Esophagus squamous epithelium (tissue), 5 donors: ENCODE results near the gene TMEM80. TPM values are rescaled to one million over a fixed set of nuclear protein-coding genes. Genes with fewer than 3 reads are reported as not detected.

ENCODE experiments used
- DNase-seq: peaks from one replicate; lab custom pipeline; 2025; lab: John Stamatoyannopoulos, UW
- H3K27ac ChIP-seq, 4 donors: fragments of 200-600 bp; sonication (generic); one replicate each; pipeline ENCODE4 v1.5.1; 2016 to 2019; ENCODE audit warnings: mild to moderate bottlenecking in 1 of 4
- H3K27me3 ChIP-seq, 4 donors: fragments of 200-600 bp; sonication (generic); 1 replicate in 3 of 4; 2 replicates in 1 of 4; pipeline versions ENCODE4 v1.5.1 to v1.6.0; 2017 to 2021; ENCODE audit warnings: antibody characterized with exemption in 1 of 4
- H3K36me3 ChIP-seq, 3 donors: fragments of 200-600 bp; sonication (generic); one replicate each; pipeline ENCODE4 v1.5.1; 2016 to 2019
- H3K4me1 ChIP-seq, 3 donors: fragments of 200-600 bp; sonication (generic); one replicate each; pipeline ENCODE4 v1.5.1; 2017 to 2019
- H3K4me3 ChIP-seq, 4 donors: fragments of 200-600 bp; sonication (generic); 1 replicate in 3 of 4; 2 replicates in 1 of 4; pipeline ENCODE4 v1.5.1; 2016 to 2019; ENCODE audit warnings: mild to moderate bottlenecking in 2 of 4, moderate library complexity in 1 of 4
- H3K9me3 ChIP-seq, 3 donors: fragments of 200-600 bp; sonication (generic); one replicate each; pipeline ENCODE4 v1.5.1; 2016 to 2019
- POLR2A ChIP-seq, 4 donors: fragments of 450-650 bp; IDR thresholded peaks; one replicate each; pipeline ENCODE4 v1.6.1; 2017; ENCODE audit warnings: antibody characterized with exemption in 4 of 4, mild to moderate bottlenecking in 4 of 4, moderate library complexity in 3 of 4
- WGBS, 2 donors: methylation state at CpG; one replicate each; pipeline ENCODE4 v1.1.5; 2018; 5-methylcytosine and 5-hydroxymethylcytosine counted together
- intact Hi-C: fragments of 100-400 bp; cut with DNase I; formaldehyde crosslinking; loops from one replicate; pipeline ENCODE4 v1.15.0; 2022
- total RNA-seq, 4 donors: library from RNA; depleted of rRNA; stranded (reverse); fragments of >200 nt; gene quantifications; one replicate each; pipeline ENCODE4 v1.1.0, GENCODE V29; 2016
- TF ChIP-seq, protein P1 (sequence below), 6 experiments: fragments of 450-650 bp in 4 of 6; fragments of 200-600 bp in 2 of 6; sonication (generic) in 2 of 6; IDR thresholded peaks; one replicate each; pipeline ENCODE4 v1.5.1; 2016 to 2019; ENCODE audit warnings: antibody characterized with exemption in 6 of 6, mild to moderate bottlenecking in 4 of 6, moderate library complexity in 4 of 6
- donor health status: DM: yes; HTN: yes; CAD: no.

Gene TMEM80
- total RNA-seq, 4 donors from 2014 or later, result 16.1 to 55.3 (median 18.1) TPM

DNA sequence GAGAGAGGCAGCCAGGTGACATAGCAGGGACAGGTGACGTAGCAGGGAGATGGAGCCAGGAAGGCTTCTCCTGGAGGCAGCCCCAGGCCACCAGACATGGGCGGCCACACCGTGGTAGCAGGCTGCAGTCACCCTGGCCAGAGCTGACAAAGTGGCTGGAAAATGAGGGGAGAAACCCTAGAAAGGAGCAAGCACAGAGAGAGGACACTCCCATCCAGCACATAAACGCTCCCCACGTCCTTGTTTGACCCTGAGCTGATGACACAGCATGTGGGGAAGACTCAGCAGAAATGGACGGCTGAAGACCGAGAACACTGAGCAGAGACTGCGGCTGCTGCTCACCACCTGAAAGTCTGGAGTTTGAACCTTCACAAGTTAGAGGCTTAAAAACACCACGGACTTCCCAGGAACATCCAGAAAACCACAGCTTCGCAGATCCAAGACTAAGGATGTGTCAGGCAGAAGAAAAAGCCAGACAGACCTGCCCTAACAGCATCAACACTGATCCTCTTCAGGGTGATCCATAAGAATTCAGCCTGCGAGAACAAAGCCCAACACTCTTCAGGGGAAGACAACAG, 29.8 kb upstream of the TMEM80 start:
- intact Hi-C loops, result loop anchor here (10.0 kb wide), 1 partner anchor 59 kb away; no protein-coding TSS in a partner anchor
- 34 to 46% methylated on average over 9 to 11 of the region's 11 CpGs for WGBS, 2 donors
- peaks cover 0 to 75% (median 0%) of the 10 kb centered on the region in 3 donors for H3K36me3 ChIP-seq
- no peak for DNase-seq
- H3K4me1 ChIP-seq, result peaks cover 6 to 16% (median 11%) of the 10 kb centered on the region in 3 donors
- peak overlapping the region; percentile 11 to 79 (median 67) for H3K27ac ChIP-seq
- no peaks in the 10 kb centered on the region for H3K27me3 ChIP-seq
- H3K4me3 ChIP-seq, result no peak overlapping the region
- TF ChIP-seq POLR2A (IDR thresholded peaks at IDR 0.05), result no peak
- TF ChIP-seq, protein P1, sequence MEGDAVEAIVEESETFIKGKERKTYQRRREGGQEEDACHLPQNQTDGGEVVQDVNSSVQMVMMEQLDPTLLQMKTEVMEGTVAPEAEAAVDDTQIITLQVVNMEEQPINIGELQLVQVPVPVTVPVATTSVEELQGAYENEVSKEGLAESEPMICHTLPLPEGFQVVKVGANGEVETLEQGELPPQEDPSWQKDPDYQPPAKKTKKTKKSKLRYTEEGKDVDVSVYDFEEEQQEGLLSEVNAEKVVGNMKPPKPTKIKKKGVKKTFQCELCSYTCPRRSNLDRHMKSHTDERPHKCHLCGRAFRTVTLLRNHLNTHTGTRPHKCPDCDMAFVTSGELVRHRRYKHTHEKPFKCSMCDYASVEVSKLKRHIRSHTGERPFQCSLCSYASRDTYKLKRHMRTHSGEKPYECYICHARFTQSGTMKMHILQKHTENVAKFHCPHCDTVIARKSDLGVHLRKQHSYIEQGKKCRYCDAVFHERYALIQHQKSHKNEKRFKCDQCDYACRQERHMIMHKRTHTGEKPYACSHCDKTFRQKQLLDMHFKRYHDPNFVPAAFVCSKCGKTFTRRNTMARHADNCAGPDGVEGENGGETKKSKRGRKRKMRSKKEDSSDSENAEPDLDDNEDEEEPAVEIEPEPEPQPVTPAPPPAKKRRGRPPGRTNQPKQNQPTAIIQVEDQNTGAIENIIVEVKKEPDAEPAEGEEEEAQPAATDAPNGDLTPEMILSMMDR (IDR thresholded peaks at IDR 0.05), result no peak
- H3K9me3 ChIP-seq, result no peaks in the 10 kb centered on the region

DNA sequence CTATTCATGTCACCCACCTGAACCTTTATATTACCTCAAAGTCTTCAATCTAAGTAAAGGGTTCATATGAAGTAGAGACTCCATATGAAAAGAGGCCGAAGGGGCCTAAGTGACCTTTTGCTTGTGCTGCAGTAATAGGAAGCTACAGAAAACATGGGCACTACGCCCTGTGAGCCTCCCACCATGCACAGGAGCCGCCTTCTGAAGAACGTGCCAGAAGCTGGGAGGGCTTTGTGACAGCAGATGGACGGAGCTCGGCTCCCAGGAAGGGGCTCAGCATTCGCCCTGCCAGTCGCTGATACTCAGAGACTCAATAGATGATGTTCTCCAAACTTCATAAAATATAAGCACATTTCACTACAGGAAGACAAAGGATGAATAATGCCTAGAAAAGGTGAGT, 21.8 kb upstream of the TMEM80 start:
- no peaks in the 10 kb centered on the region for H3K27me3 ChIP-seq
- intact Hi-C loops, result no loop called here
- no peaks in the 10 kb centered on the region for H3K4me1 ChIP-seq
- no peak overlapping the region for H3K27ac ChIP-seq
- no peak for TF ChIP-seq POLR2A (IDR thresholded peaks at IDR 0.05)
- TF ChIP-seq, protein P1 (IDR thresholded peaks at IDR 0.05), result no peak
- WGBS, 2 donors, result 93 to 97% methylated on average over 8 of the region's 8 CpGs
- no peak overlapping the region for H3K4me3 ChIP-seq
- DNase-seq, result no peak
- peaks cover 15 to 90% (median 30%) of the 10 kb centered on the region in 3 donors for H3K36me3 ChIP-seq
- no peaks in the 10 kb centered on the region for H3K9me3 ChIP-seq

DNA sequence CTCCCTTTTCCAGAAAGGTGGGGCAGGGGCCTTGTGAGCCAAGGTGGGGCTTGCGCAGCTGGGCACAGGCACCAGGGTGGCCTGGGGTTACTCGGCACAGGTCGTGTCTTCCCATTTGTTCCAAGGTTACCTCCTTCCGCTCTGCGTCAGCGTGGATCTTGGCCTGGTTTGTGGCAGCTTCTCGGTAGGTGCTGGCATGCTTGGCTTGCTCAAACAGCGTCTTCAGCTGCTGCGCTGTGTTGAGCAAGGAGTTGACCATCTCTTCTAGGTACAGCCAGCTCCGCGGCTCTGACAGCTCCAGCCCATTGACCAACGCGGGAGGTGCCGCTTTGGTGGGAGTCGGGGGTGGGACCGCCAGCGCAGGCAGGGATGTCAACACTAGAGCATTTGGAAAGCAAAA, 21.2 kb upstream of the TMEM80 start:
- peaks cover 16 to 92% (median 30%) of the 10 kb centered on the region in 3 donors for H3K36me3 ChIP-seq
- H3K27ac ChIP-seq, result no peak overlapping the region
- whole genome bisulfite sequencing, 2 donors, result 80 to 81% methylated on average over 6 to 8 of the region's 17 CpGs
- H3K4me3 ChIP-seq, result no peak overlapping the region
- DNase-seq, result no peak
- TF ChIP-seq, protein P1 (IDR thresholded peaks at IDR 0.05), result no peak
- no peak for TF ChIP-seq POLR2A (IDR thresholded peaks at IDR 0.05)
- no peaks in the 10 kb centered on the region for H3K4me1 ChIP-seq
- H3K9me3 ChIP-seq, result no peaks in the 10 kb centered on the region
- no peaks in the 10 kb centered on the region for H3K27me3 ChIP-seq
- intact Hi-C loops, result no loop called here

DNA sequence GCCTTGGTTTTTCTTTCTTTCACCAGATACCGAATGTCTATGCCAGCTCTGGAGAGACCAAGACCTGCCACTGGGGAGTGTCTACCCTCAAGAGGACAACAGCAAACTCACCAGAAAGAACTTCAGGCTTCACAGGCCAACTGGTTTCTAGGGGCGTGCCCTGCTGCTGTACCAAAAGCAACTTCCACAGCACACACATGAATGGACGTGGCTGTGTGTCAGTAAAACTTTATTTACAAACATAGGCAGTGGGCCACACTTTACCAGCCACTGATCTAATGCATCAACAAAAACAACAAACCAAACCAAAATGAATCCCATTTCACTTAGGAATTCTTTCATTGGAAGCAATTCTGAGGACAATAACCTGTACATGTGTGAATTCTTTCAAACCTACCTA, 17.3 kb upstream of the TMEM80 start:
- no peak for TF ChIP-seq POLR2A (IDR thresholded peaks at IDR 0.05)
- TF ChIP-seq, protein P1 (IDR thresholded peaks at IDR 0.05), result no peak
- intact Hi-C loops, result no loop called here
- Histone ChIP-seq H3K27me3 (no peaks in the 10 kb centered on the region), H3K36me3 (peaks cover 19 to 95% (median 23%) of the 10 kb centered on the region in 3 donors), H3K4me1 (no peaks in the 10 kb centered on the region), H3K4me3 (no peak overlapping the region), H3K9me3 (no peaks in the 10 kb centered on the region), H3K27ac (no peak overlapping the region)
- no peak for DNase-seq
- WGBS, 2 donors, result 78 to 89% methylated on average over 1 to 2 of the region's 3 CpGs

DNA sequence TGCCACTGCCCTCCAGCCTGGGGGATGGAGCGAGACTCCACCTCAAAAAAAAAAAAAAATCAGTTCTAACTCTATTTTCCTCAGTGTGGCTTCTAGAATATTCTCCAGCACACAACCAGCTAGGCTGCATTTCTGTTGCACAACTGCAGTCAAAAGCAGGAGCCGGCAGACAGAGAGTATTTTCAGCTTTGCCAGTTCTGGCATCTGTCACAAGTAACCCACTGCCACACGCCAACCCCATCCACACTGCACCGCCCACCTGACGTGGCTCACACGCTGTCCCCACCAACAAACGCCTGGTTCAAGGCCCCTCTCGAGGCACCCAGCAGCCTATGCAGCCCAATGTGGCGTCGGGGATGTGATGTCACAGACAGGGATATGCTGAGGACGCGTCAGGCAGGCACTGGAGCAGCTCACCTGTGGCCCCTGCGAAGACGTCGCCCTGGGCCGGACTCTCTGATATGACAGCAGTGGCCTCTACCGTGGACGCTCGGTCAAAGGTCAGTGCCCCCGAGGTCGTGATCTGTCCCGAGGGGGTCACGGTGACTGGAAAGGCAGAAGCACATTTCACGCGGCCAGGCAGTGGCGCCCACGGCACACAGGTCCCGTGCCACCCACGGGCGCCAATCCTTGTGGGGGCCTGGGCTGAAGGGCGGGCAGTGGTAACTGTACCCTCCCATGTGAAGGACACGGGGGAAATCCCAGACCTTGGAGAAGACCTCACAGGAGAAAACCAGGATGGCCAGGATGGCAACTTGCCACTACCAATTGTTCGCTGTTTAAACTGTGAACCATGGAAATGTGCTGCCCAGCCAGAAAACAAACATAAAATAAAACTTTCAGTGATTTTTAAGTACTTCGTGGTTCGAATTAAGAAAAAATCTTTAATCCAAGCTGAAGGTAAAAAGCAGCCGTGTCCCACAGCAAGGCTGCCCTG, 16.1 kb upstream of the TMEM80 start:
- Histone ChIP-seq H3K27ac (no peak overlapping the region), H3K4me3 (no peak overlapping the region), H3K36me3 (peaks cover 15 to 95% (median 20%) of the 10 kb centered on the region in 3 donors), H3K27me3 (no peaks in the 10 kb centered on the region), H3K9me3 (no peaks in the 10 kb centered on the region), H3K4me1 (no peaks in the 10 kb centered on the region)
- DNase-seq, result no peak
- TF ChIP-seq, protein P1 (IDR thresholded peaks at IDR 0.05), result no peak
- no peak for TF ChIP-seq POLR2A (IDR thresholded peaks at IDR 0.05)
- WGBS, 2 donors, result 91 to 98% methylated on average over 20 to 21 of the region's 36 CpGs
- intact Hi-C loops, result no loop called here
